ENCODE results near the gene TUBGCP3. TPM values are rescaled to one million over a fixed set of nuclear protein-coding genes. Genes with fewer than 3 reads are reported as not detected.
"Not testable (repeated sequence)": the region's sequence is repeated elsewhere in the genome, so short reads cannot be mapped to it uniquely, and the experiment has no call there.

The TUBGCP3 gene
- total RNA-seq, 1 experiment from 2014 or later: 15.9 TPM

GRCh38 chr13:112488343-112489050 lies 99.5 kb downstream of the TUBGCP3 start:
- not testable (repeated sequence) for DNase-seq (ENCODE audit: extremely low read depth, low read depth)

GRCh38 chr13:112487127-112487517 lies 100.8 kb downstream of the TUBGCP3 start:
- DNase-seq (ENCODE audit: extremely low read depth, low read depth): no peak

- no peak for DNase-seq (ENCODE audit: extremely low read depth, low read depth)
Observed at GRCh38 chr13:112486386-112487126, 101.4 kb downstream of the TUBGCP3 start.

- not testable (repeated sequence) for DNase-seq (ENCODE audit: extremely low read depth, low read depth)
Observed at GRCh38 chr13:112485814-112486213, 102.1 kb downstream of the TUBGCP3 start.

- no peak for DNase-seq (ENCODE audit: extremely low read depth, low read depth)
Observed at GRCh38 chr13:112483299-112483698, 104.7 kb downstream of the TUBGCP3 start.

- DNase-seq (ENCODE audit: extremely low read depth, low read depth): no peak
Observed at GRCh38 chr13:112481458-112481857, 106.5 kb downstream of the TUBGCP3 start.

GRCh38 chr13:112479389-112479788 lies 108.6 kb downstream of the TUBGCP3 start:
- no peak for DNase-seq (ENCODE audit: extremely low read depth, low read depth)

GRCh38 chr13:112477070-112477619 lies 110.8 kb downstream of the TUBGCP3 start:
- DNase-seq (ENCODE audit: extremely low read depth, low read depth): no peak

- DNase-seq (ENCODE audit: extremely low read depth, low read depth): no peak
Observed at GRCh38 chr13:112475889-112476288, 112.1 kb downstream of the TUBGCP3 start.

- no peak for DNase-seq (ENCODE audit: extremely low read depth, low read depth)
Observed at GRCh38 chr13:112474869-112475268, 113.1 kb downstream of the TUBGCP3 start.

GRCh38 chr13:112473818-112474217 lies 114.1 kb downstream of the TUBGCP3 start:
- no peak for DNase-seq (ENCODE audit: extremely low read depth, low read depth)

- no peak for DNase-seq (ENCODE audit: extremely low read depth, low read depth)
Observed at GRCh38 chr13:112469071-112469745, 118.7 kb downstream of the TUBGCP3 start.

GRCh38 chr13:112468069-112468468 lies 119.9 kb downstream of the TUBGCP3 start:
- no peak for DNase-seq (ENCODE audit: extremely low read depth, low read depth)

- DNase-seq (ENCODE audit: extremely low read depth, low read depth): no peak
Observed at GRCh38 chr13:112467236-112467635, 120.7 kb downstream of the TUBGCP3 start.

- no peak for DNase-seq (ENCODE audit: extremely low read depth, low read depth)
Observed at GRCh38 chr13:112466132-112467058, 121.6 kb downstream of the TUBGCP3 start.

- no peak for DNase-seq (ENCODE audit: extremely low read depth, low read depth)
Observed at GRCh38 chr13:112465251-112466131, 122.5 kb downstream of the TUBGCP3 start.

GRCh38 chr13:112464720-112465119 lies 123.2 kb downstream of the TUBGCP3 start:
- no peak for DNase-seq (ENCODE audit: extremely low read depth, low read depth)

- DNase-seq (ENCODE audit: extremely low read depth, low read depth): no peak
Observed at GRCh38 chr13:112462408-112462807, 125.5 kb downstream of the TUBGCP3 start.

- DNase-seq (ENCODE audit: extremely low read depth, low read depth): no peak
Observed at GRCh38 chr13:112457485-112457884, 130.5 kb downstream of the TUBGCP3 start.

All from NCI-H460 (cell line).